Ascending aorta (tissue), 2 donors: Measurements from ENCODE around the gene AKT3. TPM values are rescaled to one million over a fixed set of nuclear protein-coding genes. Genes with fewer than 3 reads are reported as not detected.

Source experiments
- DNase-seq, 2 donors: peaks; one replicate each; pipeline ENCODE4 v3.0.0-alpha.2; 2019; ENCODE audit warnings: low spot score in 2 of 2
- H3K27ac ChIP-seq, 2 donors: fragments of 200-600 bp; sonication (generic); one replicate each; pipeline ENCODE4 v1.5.1; 2016 to 2017; ENCODE audit warnings: mild to moderate bottlenecking in 1 of 2
- H3K27me3 ChIP-seq: fragments of 200-600 bp; sonication (generic); one replicate; pipeline ENCODE4 v1.5.1; 2017
- H3K36me3 ChIP-seq, 2 donors: fragments of 200-600 bp; sonication (generic); one replicate each; pipeline ENCODE4 v1.5.1; 2016
- H3K4me1 ChIP-seq, 2 donors: fragments of 200-600 bp; sonication (generic); one replicate each; pipeline ENCODE4 v1.5.1; 2016 to 2017; ENCODE audit warnings: mild to moderate bottlenecking in 1 of 2
- H3K4me3 ChIP-seq, 2 donors: fragments of 200-600 bp; sonication (generic); one replicate each; pipeline ENCODE4 v1.5.1; 2016 to 2017; ENCODE audit warnings: mild to moderate bottlenecking in 1 of 2
- H3K9me3 ChIP-seq, 2 donors: fragments of 200-600 bp; sonication (generic); one replicate each; pipeline ENCODE4 v1.5.1; 2016
- intact Hi-C: fragments of 100-400 bp; cut with DNase I; formaldehyde crosslinking; loops from one replicate; pipeline ENCODE4 v1.15.1; 2023
- total RNA-seq: library from RNA; depleted of rRNA; stranded (reverse); fragments of >200 nt; gene quantifications from one replicate; pipeline ENCODE4 v1.1.0, GENCODE V29; 2016
- TF ChIP-seq, protein P1 (sequence below), 3 experiments: fragments of 200-600 bp in 2 of 3; fragments of 450-650 bp in 1 of 3; sonication (generic) in 2 of 3; IDR thresholded peaks; one replicate each; pipeline ENCODE4 v1.5.1; 2016 to 2019; ENCODE audit warnings: antibody characterized with exemption in 3 of 3, mild to moderate bottlenecking in 1 of 3, moderate library complexity in 1 of 3

AKT3 gene
- total RNA-seq, 1 donor from 2014 or later = 38.0 TPM

DNA sequence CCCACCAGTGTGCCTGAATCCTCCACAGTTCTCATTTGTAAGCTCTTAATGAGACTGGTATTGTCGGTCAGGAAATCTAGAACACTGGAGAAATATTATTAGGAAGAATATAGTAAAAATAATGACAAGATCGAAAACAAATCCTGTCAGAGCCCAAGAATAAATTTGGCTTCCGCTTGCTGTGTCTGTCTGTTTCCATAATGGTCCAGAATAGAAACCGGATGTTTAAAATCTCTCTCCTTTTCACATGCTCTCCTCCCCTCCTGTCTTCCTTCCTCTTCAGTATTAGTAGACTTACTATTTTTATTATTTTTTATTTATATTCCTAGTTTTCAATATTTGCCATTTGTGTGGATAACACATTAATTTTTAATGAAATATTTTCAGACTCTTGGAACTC, 406.5 kb downstream of the AKT3 start:
- no peaks in the 10 kb centered on the region for H3K27me3 ChIP-seq
- H3K36me3 ChIP-seq = peaks cover 0 to 6% of the 10 kb centered on the region in 2 donors
- H3K9me3 ChIP-seq = no peaks in the 10 kb centered on the region
- H3K4me3 ChIP-seq = no peak overlapping the region
- H3K27ac ChIP-seq = no peak overlapping the region
- peaks cover 0 to 4% of the 10 kb centered on the region in 2 donors for H3K4me1 ChIP-seq
- DNase-seq = no peak
- TF ChIP-seq, protein P1, sequence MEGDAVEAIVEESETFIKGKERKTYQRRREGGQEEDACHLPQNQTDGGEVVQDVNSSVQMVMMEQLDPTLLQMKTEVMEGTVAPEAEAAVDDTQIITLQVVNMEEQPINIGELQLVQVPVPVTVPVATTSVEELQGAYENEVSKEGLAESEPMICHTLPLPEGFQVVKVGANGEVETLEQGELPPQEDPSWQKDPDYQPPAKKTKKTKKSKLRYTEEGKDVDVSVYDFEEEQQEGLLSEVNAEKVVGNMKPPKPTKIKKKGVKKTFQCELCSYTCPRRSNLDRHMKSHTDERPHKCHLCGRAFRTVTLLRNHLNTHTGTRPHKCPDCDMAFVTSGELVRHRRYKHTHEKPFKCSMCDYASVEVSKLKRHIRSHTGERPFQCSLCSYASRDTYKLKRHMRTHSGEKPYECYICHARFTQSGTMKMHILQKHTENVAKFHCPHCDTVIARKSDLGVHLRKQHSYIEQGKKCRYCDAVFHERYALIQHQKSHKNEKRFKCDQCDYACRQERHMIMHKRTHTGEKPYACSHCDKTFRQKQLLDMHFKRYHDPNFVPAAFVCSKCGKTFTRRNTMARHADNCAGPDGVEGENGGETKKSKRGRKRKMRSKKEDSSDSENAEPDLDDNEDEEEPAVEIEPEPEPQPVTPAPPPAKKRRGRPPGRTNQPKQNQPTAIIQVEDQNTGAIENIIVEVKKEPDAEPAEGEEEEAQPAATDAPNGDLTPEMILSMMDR (IDR thresholded peaks at IDR 0.05) = no peak
- intact Hi-C loops = no loop called here

DNA sequence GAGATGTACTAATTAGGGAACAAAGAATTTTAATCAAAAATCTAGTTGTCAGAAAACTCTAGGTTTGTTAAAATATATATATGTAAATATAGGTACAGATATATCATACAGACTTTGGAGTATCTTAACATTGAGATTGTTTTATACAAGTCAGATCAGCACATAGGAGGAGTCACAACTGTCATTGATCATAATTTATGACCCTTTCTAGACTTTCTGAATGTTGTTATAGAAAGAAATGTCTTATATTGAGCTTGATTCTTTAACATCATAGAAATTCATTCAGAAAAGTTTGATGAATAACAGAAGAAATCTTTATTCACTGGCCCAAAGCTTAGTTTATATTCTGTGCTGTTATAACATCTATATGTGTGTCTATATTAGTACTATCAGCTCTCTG, 408.4 kb downstream of the AKT3 start:
- H3K9me3 ChIP-seq = no peaks in the 10 kb centered on the region
- TF ChIP-seq, protein P1 (IDR thresholded peaks at IDR 0.05) = no peak
- H3K4me1 ChIP-seq = peaks cover 0 to 4% of the 10 kb centered on the region in 2 donors
- H3K36me3 ChIP-seq = peaks cover 0 to 6% of the 10 kb centered on the region in 2 donors
- H3K4me3 ChIP-seq = no peak overlapping the region
- no peaks in the 10 kb centered on the region for H3K27me3 ChIP-seq
- DNase-seq = no peak
- intact Hi-C loops = no loop called here
- H3K27ac ChIP-seq = no peak overlapping the region

DNA sequence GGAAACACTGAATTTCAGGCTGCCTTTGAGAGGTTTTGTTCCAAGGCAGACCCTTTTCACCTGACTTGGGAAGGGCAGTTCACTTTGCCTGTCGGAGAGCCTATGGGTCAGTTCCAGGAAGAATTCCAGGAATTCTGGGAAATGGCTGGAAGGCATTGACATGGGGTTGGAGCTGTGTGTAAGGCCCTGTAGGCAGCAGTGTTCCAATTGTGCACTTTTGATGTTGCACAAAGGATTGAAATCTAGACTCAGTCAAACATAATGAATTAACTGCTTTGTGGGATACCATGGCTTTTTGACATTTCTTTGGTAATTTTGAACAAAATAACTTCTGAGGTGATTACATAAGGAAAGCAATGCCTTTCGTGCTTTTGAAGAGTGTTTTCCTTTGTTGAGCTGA, 409.6 kb downstream of the AKT3 start:
- Histone ChIP-seq H3K9me3 (no peaks in the 10 kb centered on the region), H3K4me1 (peaks cover 0 to 4% of the 10 kb centered on the region in 2 donors), H3K27me3 (no peaks in the 10 kb centered on the region), H3K4me3 (no peak overlapping the region), H3K27ac (no peak overlapping the region), H3K36me3 (peaks cover 0 to 3% of the 10 kb centered on the region in 2 donors)
- TF ChIP-seq, protein P1 (IDR thresholded peaks at IDR 0.05) = no peak
- intact Hi-C loops = no loop called here
- DNase-seq = no peak

DNA sequence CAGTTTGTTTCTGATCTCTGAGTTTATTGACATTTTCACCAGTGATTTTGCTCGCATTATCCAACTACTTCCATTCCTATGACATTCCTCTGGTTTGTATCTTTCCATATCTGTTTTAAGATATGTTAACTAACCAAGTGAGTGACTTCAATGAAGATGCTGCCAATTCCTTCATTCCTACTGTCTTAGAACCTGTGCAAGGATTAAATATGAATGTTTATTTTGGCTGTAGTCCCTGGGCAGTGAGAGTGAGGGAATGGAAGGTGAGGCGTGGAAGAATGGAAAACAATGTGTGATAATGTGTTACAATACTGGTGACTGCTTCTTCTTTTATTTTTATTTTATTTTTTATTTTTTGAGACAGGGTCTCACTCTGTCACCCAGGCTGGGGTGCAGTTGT, 411.2 kb downstream of the AKT3 start:
- Histone ChIP-seq H3K27ac (no peak overlapping the region), H3K4me3 (no peak overlapping the region), H3K4me1 (peaks cover 0 to 4% of the 10 kb centered on the region in 2 donors), H3K27me3 (no peaks in the 10 kb centered on the region), H3K9me3 (no peaks in the 10 kb centered on the region), H3K36me3 (no peaks in the 10 kb centered on the region)
- intact Hi-C loops = no loop called here
- TF ChIP-seq, protein P1 (IDR thresholded peaks at IDR 0.05) = no peak
- DNase-seq = no peak

Other genes starting within 250 kb of the AKT3 start
- gene ZBTB18, start 201.0 kb upstream of the AKT3 start, total RNA-seq = 7.1 TPM